Neural crest cell (in vitro differentiated cells): ENCODE results near the gene LHFPL2. TPM values are rescaled to one million over a fixed set of nuclear protein-coding genes. Genes with fewer than 3 reads are reported as not detected.
"Not testable (repeated sequence)": the region's sequence is repeated elsewhere in the genome, so short reads cannot be mapped to it uniquely, and the experiment has no call there.

Experiments
- DNase-seq: peaks from one replicate; pipeline ENCODE4 v3.0.0; 2021; ENCODE audit warnings: low read depth, mixed read lengths, low spot score
- H3K27ac Mint-ChIP-seq: one replicate; pipeline ENCODE4 v1.8.0; 2021; ENCODE audit warnings: mild to moderate bottlenecking, mixed read lengths; ENCODE audit not compliant: unreplicated experiment
- H3K27me3 Mint-ChIP-seq: 2 replicates; pipeline ENCODE4 v1.8.0; 2021; ENCODE audit warnings: low read depth, mild to moderate bottlenecking, mixed read lengths
- H3K36me3 Mint-ChIP-seq: 2 replicates; pipeline ENCODE4 v1.8.0; 2021; ENCODE audit warnings: low read depth, mild to moderate bottlenecking, mixed read lengths
- H3K4me1 Mint-ChIP-seq: 2 replicates; pipeline ENCODE4 v1.8.0; 2021; ENCODE audit warnings: mixed read lengths
- H3K4me3 Mint-ChIP-seq: one replicate; pipeline ENCODE4 v1.8.0; 2021; ENCODE audit warnings: mild to moderate bottlenecking, mixed read lengths
- H3K9me3 Mint-ChIP-seq: 2 replicates; pipeline ENCODE4 v1.8.0; 2021; ENCODE audit warnings: mixed read lengths
- total RNA-seq: library from RNA; stranded (reverse); gene quantifications from 2 replicates; pipeline ENCODE4 v1.2.1, GENCODE V29; 2021
- TF ChIP-seq, protein P1 (sequence below): fragments of 200-600 bp; sonication (generic); conservative IDR thresholded peaks from 2 replicates; pipeline ENCODE4 v1.5.0; 2021; ENCODE audit warnings: antibody characterized with exemption, mild to moderate bottlenecking

Gene LHFPL2
- total RNA-seq, 1 donor from 2014 or later, result 15.0 TPM

DNA sequence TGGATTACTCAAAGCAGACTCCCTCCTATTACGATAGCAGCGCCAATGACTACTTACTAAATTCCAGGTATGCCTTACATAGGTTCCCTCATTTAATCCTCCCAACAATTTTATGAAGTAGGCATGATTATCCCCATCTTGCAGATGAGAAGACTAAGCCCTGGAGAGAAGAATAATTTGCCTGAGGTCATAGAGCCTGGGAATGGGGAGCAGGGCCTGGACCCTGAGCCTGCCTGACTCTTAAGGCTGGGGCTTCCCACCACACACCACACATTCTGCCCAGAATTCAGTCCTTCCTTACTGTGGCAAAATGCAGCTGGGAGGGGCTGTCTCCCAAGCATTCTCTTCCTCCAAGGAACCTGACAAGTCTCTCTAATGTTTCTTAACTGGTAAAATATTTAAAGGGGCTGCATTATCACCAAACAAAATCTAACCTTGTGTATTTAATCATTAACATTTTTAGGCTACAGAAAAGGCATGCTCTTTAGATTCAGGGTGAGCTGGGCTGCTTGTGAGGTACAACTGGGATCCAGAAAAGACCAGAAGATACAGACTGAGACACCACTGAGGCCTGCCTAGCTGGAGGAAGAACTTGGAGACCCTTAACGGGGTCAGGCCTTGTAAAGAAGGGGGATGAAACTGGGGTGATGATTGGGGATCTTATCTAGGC, 26.1 kb downstream of the LHFPL2 start:
- Mint-ChIP-seq H3K27me3 (no peaks in the 10 kb centered on the region), H3K36me3 (peaks cover 33% of the 10 kb centered on the region), H3K4me3 (no peak overlapping the region), H3K27ac (no peak overlapping the region), H3K4me1 (peaks cover 21% of the 10 kb centered on the region), H3K9me3 (peaks cover 10% of the 10 kb centered on the region)
- DNase-seq, result no peak
- TF ChIP-seq, protein P1, sequence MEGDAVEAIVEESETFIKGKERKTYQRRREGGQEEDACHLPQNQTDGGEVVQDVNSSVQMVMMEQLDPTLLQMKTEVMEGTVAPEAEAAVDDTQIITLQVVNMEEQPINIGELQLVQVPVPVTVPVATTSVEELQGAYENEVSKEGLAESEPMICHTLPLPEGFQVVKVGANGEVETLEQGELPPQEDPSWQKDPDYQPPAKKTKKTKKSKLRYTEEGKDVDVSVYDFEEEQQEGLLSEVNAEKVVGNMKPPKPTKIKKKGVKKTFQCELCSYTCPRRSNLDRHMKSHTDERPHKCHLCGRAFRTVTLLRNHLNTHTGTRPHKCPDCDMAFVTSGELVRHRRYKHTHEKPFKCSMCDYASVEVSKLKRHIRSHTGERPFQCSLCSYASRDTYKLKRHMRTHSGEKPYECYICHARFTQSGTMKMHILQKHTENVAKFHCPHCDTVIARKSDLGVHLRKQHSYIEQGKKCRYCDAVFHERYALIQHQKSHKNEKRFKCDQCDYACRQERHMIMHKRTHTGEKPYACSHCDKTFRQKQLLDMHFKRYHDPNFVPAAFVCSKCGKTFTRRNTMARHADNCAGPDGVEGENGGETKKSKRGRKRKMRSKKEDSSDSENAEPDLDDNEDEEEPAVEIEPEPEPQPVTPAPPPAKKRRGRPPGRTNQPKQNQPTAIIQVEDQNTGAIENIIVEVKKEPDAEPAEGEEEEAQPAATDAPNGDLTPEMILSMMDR, result no peak

DNA sequence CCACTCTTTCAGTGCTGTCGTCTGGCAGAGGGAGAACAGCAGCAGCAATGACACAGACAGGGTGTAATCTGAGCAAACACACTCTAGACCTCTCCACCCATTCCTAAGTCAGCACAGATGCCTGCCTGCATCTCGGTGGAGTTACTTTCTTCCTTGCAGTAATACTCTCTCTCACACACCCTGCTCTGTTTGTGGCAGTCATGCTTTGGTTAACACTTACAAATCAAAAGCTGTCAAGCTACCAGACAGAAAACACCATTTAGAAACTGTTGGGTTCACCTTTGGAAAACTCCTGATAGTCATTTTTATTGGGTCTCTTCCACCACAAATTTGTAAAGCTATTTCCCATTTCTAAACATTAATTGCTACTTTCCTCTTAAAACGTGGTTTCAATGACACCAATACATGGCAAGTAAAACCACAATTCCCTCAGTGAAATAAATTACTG, 27.3 kb downstream of the LHFPL2 start:
- Mint-ChIP-seq H3K27me3 (no peaks in the 10 kb centered on the region), H3K4me1 (peaks cover 17% of the 10 kb centered on the region), H3K4me3 (no peak overlapping the region), H3K9me3 (peaks cover 10% of the 10 kb centered on the region), H3K36me3 (peaks cover 39% of the 10 kb centered on the region), H3K27ac (no peak overlapping the region)
- no peak for DNase-seq
- TF ChIP-seq, protein P1, result no peak

DNA sequence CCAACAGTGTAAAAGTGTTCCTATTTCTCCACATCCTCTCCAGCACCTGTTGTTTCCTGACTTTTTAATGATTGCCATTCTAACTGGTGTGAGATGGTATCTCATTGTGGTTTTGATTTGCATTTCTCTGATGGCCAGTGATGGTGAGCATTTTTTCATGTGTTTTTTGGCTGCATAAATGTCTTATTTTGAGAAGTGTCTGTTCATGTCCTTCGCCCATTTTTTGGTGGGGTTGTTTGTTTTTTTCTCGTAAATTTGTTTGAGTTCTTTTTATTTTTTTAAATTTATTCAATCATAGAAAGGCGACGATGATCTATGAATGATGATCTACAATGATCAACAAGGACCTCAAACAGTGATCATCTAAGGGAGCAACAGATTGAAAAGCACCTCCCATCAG, 28.5 kb downstream of the LHFPL2 start:
- not testable (repeated sequence) for DNase-seq, H3K27me3 Mint-ChIP-seq, H3K9me3 Mint-ChIP-seq, H3K27ac Mint-ChIP-seq, H3K4me3 Mint-ChIP-seq
- Mint-ChIP-seq H3K4me1 (peaks cover 12% of the 10 kb centered on the region), H3K36me3 (peaks cover 34% of the 10 kb centered on the region)

DNA sequence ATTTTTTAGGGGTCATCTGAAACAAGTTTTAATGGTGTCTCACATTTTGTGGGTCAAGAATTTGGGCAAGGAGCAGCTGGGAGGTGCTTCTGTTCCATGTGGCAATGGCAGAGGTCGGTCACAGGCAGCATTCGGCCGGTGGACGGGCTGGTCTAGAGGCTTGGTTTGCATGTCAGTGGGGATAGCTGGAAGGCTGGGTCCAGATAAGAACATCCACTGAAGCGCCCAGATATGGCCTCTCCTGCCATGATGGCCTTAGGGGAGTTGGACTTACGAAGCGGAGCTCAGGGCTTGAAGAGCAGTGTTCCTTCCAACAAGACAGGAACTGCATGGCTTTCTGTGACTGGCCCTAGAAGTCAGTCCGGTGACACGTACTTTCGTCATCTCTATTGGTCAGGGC, 30.3 kb downstream of the LHFPL2 start:
- DNase-seq, result no peak
- Mint-ChIP-seq H3K36me3 (peaks cover 34% of the 10 kb centered on the region), H3K4me3 (no peak overlapping the region), H3K27ac (no peak overlapping the region), H3K9me3 (peaks cover 10% of the 10 kb centered on the region), H3K4me1 (peaks cover 8% of the 10 kb centered on the region), H3K27me3 (no peaks in the 10 kb centered on the region)
- TF ChIP-seq, protein P1, result no peak

DNA sequence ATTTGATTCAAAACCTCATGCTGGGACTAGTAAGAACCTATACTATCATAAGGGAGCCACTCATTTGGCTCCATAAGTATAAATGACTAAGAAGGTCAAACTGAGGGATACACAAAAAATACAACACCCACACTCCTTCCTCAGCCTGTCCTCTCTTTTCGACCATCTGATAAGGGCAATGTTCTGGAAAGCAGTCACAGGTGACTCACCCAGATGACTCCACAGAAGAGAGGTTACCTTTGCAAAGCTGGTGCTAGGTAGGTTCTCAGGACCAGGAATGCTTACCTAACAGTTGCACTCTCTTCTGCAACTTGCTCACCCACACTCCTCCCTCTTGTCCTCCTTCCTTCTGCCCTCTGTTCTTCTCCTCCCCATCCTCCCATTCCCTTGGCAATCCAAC, 32.9 kb downstream of the LHFPL2 start:
- Mint-ChIP-seq H3K9me3 (peaks cover 6% of the 10 kb centered on the region), H3K4me3 (no peak overlapping the region), H3K27ac (no peak overlapping the region), H3K4me1 (peaks cover 31% of the 10 kb centered on the region), H3K36me3 (peaks cover 22% of the 10 kb centered on the region), H3K27me3 (no peaks in the 10 kb centered on the region)
- TF ChIP-seq, protein P1, result no peak
- DNase-seq, result no peak

DNA sequence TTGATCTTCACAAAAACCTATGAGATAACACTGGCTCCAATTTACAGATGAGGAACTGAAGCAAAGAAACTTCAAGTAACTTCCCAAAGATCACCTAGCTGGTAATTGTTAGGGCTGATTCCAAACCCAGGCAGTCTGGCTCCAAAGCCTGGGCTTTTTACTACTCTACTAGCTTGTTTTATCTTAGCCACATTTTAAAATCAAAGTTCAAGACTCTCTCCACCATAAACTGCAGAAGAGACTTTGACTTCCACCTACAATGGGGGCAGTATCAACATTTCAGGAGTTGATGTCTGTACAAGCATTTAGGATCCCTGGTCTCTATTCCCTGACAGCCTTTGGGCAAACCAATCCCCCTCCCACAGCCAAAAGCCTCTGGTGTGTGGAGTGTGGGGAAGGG, 33.8 kb downstream of the LHFPL2 start:
- Mint-ChIP-seq H3K27ac (no peak overlapping the region), H3K4me3 (no peak overlapping the region), H3K36me3 (peaks cover 16% of the 10 kb centered on the region), H3K4me1 (peaks cover 34% of the 10 kb centered on the region), H3K27me3 (no peaks in the 10 kb centered on the region), H3K9me3 (peaks cover 4% of the 10 kb centered on the region)
- TF ChIP-seq, protein P1, result no peak
- no peak for DNase-seq
